NCI-H748 (cell line): Measurements from ENCODE around the gene SNORC.
"Not testable (repeated sequence)": the region's sequence is repeated elsewhere in the genome, so short reads cannot be mapped to it uniquely, and the experiment has no call there.

ENCODE experiments used
- DNase-seq: peaks from one replicate; lab custom pipeline; 2025; ENCODE audit not compliant: unreplicated experiment; lab: John Stamatoyannopoulos, UW

The SNORC gene

DNA sequence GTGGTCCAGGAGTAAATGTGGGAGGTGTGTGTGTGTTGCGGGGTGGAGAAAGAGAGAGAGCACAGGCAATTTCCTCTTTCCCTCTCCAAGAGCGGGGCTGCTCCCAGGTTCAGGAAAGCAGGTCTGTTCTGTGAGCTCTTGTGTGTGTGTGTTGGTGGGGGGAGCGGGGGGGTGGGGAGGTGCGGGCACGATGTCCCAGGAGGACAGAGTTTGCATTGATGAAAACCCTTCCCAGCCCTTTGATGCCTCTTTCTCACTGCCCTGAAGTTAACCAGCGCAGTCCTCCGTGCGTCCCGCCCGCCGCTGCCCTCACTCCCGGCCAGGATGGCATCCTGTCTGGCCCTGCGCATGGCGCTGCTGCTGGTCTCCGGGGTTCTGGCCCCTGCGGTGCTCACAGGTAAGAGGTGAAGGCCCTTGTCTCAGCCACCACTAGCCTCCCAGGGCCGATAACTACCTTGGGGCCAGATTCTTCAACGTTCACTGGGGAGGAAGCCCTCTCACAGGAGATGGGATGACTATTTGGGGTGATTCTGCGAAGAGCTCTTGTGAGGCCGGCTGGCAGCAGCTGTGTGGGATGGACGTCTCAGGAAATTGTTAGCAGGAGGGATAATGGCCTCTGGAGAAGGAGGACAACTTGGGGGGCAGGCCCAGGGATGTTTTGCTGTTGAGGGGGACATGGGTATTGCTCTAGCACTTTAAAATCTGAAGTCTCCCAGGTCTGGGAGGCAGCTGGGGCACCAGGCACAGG lies at the start of gene SNORC:
TSS of gene SNORC (plus strand) at position 247 of the 748 bp plus-strand sequence. CDS start at position 325, 78 bp downstream.
- no peak for DNase-seq

DNA sequence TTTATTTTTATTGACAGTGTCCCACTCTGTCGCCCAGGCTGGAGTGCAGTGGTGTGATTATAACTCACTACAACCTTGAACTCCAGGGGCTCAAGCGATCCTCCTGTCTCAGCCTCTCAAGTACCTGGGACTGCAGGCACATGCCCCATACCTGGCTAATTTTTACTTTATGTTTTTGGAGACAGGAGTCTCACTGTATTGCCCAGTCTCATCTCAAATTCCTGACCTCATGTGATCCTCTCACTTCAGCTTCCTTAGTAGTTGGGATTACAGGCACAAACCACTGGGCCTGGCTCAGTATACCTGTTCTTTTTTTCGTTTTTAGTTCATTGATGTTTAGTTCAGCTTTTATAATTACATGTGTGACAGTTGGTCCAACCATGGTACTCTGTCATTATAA lies 40.1 kb upstream of the SNORC start:
- no peak for DNase-seq

DNA sequence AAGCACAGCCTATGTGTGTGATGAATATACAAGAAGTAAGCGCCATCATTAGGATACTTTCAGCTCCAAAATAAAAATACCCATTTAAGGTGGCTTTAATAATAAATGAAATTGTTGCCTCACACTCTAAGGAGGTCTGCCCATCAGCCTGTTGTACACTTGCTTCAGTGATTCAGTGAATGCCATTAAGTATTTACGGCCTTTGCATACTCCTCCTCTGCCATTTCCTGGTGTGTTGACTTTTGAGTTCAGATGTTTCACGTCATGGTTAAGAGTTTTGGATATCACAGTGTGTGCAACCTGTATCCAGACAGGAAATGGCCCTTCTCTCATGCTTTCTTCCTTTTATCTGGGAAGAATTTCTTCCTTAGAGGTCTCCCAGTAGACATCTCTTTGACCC lies 38.6 kb upstream of the SNORC start:
- no peak for DNase-seq

DNA sequence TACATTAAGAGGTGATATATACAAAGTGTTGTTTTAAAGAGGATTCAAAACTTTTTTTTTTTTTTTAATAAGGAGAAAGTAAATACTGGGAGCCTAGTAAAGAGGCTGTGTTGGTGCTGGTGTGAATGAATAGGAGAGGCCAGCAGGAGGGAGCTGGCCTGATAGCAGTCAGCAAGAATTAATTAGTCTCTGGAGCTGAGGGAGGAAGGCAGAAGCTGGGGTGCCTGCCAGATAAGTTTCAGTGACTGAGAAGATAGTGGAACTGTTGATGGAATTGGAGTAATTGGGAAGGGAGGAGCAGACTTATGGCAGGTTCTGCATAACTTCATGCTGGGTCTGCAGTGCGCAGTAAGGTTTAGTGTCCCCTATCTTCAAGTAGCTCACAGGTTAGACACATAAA lies 36.2 kb upstream of the SNORC start:
- no peak for DNase-seq

DNA sequence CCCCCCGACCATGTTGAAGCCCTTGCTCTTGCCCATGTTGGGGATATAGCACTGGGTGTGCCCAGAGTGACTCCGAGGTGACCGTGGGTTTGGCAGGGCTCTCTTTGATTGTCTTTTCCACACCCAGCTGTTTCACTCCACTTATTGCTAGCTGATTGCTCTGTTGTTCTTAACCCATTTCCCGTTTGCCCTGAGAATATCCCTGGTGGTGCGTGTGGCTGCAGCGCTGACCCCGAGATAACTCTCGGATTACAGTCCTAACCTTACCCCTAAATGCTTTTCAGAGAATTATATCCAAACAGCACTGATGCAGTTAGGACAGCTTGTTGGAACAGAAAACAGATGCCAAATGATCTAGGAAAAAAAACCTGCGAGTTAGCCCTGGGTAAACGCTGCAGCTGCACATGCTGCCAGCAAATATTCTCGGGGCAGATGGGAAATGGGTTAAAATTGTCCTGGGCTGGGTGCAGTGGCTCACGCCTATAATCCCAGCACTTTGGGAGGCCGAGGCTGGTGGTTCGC lies 34.3 kb upstream of the SNORC start:
- no peak for DNase-seq

DNA sequence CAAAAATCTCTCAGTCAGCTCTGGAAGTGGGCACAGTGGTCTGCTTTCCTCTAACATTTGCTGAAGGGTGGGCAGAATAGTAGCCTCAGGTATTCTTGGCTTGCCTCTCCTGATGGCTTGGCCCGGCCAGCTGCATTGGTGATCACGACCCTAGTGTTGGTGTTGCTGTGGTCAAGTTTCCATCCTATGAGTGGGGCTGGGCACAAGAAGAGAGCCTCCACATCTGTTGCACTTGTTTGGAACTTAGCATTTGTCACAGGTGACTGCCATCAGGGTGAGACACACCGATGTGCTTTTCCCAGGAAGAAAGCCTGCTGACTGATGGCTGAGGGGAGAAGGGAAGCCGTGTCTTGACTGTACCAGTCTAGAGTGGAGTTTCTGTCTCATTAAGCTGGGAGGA lies 33.1 kb upstream of the SNORC start:
- DNase-seq, result no peak

DNA sequence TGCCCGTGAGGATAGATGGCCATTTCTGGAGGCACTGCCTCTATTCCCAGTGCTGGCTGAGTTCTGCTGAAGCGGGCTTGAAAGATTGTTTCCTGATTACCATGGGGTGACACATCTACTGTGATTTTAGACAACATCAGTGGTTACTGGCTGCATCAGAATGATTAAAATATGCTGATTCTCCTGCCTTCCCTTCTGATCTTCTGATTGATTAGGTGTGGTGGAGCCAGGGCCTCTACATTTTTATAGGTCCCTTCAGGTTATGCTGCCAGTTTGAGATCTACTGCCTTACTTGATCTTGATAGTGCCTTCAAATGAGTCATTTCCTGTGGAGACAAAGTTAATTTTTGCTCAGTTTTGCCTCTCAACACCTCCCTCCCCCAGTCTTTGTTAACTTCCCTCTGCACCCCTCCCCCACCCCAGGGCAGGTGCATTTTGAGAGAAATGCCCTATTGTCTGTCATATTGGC lies 31.6 kb upstream of the SNORC start:
- DNase-seq, result no peak

DNA sequence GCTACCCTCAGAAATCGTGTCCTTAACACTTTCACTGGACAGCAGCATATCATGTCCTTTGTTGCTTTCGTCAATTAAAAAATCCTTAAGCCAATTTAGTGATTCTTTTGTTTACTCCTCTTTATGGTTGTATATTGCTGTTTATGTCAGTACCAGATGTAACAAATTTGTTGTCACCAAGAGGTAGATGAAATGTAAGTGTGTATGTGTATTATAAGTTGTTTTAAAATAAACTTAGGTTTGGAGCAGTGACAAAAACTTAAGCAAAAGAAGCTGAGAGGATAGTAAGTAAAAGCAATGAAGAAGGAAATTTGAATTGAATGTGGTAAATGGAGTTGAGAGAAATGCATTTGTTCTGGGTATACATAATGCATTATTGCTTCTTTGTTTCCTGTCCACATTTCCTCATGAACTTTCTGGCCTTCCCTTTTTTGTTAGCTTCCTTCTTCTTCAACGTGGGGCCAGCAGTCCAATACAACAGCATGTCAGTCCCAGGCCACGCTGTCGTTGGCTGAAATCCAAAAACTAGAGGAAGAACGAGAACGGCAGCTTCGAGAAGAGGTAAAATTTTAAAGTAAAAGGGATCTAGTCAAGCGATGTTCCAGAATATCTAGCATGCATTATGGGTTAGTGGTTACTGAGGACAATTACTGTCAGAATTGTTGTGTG lies 30.5 kb upstream of the SNORC start:
- DNase-seq, result no peak

DNA sequence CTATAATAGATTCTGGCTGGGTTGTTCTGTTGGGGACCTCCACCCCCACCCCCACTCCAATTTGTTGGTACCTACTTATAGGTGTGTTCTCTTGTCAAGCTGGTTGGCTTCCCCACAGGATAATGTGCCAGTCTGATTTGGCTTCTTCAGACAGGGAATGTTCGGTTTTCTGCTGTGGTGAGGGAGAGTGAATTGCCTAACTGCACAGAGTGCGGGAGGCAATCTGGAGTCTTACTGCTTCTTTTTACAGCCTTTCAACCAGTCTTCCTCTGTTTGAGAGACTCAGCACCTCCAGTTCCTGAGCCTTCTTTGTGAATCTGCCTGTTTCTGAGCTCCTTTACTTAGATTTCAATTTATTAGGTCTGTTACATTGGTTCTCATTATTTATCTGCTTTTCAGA lies 27.4 kb upstream of the SNORC start:
- DNase-seq, result no peak

DNA sequence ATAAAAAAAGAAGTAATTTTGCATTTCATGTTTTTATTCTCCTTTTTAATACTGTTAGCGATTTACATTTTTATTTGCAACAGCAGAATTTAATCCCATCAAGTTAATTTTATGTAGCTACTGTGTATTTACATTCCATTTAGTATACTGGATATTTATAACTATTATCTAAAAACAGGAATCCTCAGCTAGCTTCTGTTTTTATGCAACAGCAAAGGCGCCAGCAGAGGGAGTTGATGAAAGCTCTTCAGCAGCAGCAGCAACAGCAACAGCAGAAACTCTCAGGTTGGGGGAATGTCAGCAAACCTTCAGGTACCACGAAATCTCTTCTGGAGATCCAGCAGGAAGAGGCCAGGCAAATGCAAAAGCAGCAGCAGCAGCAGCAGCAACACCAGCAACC lies 26.2 kb upstream of the SNORC start:
- no peak for DNase-seq

DNA sequence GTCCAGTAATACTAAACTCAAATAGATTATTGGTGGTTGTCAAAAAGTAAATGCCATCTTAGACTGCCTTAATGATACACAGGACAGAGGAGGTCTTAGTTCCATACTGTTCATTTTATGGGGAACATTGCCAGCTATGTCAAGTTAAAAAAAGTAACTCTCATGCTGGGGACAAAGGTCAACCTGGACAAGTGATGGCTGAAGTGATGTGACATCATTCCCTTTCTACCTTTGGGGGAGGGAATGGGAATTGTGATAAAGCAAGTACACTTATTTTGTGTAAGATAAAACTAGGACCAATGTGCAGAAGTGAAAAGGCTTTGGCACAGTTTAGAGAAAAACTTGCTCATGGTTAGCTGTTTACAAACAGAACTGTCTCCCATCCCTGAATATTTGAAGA lies 24.0 kb upstream of the SNORC start:
- DNase-seq, result no peak

DNA sequence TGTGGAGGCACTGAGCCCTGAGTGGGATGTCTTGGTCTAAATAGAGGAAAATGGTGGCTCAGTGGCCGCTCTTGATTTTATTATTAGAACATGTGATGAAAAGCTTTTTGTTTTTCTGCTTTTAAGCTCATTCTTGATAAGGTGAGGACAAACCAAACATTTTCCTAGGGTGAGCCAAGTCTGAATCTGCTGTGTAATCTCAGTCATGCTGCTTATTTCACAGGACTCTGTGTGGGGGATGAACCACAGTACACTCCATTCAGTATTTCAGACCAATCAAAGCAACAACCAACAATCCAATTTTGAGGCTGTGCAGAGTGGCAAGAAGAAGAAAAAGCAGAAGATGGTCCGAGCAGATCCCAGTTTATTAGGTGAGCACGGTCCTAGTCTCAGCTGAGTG lies 20.0 kb upstream of the SNORC start:
- no peak for DNase-seq

DNA sequence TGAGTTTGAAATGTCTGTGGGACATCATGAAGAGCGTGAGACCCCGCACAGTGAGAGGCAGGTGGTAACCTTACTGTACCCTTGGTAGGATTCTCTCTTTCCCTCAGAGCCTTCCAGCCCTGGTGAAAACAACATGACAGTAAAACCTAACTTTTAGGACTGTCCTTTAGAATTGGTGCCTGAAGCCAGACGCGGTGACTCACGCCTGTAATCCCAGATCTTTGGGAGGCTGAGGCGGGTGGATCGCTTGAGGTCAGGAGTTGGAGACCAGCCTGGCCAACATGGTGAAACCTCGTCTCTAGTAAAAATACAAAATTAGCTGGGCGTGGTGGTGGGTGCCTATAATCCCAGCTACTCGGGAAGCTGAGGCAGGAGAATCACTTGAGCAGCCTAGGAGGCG lies 18.0 kb upstream of the SNORC start:
- DNase-seq, result not testable (repeated sequence)

DNA sequence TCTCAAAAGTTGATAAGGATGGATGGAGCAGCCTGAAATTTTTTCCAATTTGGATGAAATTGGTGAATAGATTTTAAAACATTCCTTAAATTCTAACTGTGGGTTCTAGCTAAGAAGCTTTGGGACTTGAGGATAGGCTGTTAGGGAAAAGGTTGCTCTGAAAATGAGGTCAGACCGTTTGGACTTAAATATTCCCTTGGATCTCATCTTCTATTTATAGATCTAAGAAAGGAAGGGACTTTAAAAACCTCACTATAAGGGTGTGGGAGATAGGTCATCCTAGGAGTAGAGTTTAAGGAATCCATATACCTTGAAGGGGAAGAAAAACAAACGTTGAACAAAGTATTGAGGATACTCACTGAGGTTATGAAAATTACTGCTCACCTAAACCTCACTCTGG lies 17.4 kb upstream of the SNORC start:
- no peak for DNase-seq

DNA sequence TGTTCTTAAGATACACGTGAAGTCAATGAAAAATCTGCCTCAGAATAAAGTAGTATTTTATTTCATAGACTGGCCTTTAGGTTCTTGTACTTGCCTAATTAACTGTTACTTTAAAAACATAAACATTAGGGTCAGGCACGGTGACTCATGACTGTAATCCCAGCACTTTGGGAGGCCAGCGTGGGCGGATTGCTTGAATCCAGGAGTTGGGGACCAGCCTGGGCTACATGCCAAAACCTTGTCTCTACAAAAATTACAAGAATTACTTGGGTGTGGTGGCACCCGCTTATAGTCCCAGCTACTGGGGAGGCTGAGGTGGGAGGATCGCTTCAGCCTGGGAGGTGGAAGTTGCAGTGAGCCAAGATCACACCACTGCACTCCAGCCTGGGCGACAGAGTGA lies 16.0 kb upstream of the SNORC start:
- no peak for DNase-seq

DNA sequence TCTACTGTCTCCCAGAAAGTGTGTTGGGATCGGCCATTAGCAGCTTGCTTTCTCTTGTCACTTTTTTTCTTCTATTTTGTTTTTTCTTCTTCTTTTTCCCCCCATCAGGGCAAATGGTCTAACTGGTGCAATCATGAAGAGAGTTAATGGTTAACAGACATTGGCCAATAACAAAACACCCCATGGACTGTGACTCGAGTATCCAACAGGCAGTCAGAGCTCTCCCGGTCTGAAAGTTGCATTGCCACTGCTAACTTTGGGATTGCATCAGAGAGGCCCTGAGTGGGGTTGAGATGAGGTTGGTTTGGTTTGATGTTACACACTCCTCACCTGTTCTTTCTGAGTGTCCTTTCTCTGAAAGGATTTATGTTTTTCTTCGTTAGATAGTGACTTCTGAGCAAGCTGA lies 12.9 kb upstream of the SNORC start:
- no peak for DNase-seq

DNA sequence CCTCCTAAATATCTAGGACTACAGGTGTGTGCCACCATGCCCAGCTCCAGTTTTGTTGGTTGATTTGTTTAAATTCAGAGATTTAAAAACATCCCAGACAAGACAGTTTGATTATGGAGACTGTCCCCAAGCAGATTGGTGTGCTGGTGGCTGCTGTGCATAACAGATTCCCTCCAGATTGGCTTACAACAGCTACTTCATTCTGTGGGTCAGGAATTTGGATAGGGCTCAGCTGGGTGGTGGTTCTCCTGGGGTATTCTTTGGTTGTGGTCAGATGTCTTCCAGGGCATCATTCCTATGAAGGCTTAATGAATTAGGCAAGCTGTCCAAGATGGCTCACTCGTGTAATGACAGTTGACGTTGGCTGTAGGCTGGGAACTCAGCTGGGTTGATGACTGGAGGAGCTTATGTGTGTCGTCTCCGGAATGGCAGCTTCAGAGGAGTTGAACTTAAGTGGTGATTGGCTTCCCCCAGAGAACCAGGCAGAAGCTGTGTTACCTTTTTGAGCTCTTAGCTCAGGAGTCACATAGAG lies 10.6 kb upstream of the SNORC start:
- no peak for DNase-seq

DNA sequence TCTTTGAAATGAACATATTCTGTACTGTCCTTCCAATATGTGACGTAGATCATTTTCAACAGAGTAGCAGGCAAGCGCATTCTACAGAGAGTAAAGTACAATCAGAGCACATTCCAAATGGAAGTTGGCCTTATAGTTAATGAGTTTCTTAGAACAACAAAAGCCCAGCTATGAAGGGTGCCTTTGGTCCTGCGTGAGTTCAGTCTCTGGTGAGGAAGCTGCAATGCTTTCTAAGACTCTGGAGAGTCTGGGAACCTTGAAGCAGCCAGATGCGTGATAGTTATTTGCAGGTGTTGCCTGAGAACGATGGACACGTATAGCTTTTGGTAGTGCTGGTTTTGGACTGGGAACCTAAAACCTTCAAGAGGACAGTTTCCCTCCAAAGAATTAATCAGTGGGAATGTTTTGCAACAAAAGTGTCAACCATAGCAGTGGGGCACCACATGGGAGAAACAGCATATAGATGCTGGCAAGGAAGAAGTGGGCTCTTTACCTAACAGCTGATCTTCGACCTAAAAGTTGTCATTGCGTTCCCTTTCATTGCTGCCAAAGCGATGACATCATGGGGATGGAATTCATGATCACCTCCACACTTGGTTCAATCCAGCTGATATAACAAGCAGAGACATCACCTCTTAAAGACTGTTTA lies 9.3 kb upstream of the SNORC start:
- DNase-seq, result no peak

DNA sequence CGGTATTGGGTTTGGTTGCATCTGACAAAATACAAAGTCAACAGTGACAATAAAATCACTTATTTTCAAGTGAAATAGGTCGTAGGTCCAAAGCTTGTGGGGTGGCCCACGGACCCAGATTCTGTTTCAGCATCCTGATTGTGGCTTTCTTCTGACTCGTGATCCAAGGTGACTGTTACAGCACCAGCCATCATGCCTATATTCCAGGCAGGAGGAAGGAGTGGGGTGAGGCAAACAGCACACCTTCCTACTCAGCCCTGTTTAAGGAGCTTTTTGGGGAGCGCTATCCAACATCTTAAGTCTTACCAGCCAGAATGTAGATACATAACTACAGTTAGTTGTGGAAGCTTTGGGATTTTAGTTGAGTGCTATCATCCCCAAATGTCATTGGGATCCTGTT lies 8.7 kb upstream of the SNORC start:
- no peak for DNase-seq

DNA sequence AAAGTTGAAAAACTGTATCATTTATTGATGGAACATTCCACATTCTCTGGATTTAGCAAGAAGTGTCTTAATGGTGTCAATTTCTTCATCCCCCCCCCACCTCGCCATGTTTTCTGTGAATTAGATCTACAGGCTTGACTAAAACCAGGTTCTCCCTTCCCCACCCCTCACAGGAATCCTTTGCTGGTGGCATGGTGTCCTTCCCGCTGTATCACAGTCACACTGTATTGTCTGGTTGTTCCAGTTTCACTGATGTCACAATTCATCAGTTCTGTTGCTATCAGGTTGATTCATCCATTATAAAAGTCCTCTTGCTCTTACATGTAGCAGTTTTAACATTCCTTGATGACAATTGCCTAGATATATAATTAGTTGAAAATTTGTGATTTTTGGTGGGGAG lies 6.1 kb upstream of the SNORC start:
- no peak for DNase-seq

DNA sequence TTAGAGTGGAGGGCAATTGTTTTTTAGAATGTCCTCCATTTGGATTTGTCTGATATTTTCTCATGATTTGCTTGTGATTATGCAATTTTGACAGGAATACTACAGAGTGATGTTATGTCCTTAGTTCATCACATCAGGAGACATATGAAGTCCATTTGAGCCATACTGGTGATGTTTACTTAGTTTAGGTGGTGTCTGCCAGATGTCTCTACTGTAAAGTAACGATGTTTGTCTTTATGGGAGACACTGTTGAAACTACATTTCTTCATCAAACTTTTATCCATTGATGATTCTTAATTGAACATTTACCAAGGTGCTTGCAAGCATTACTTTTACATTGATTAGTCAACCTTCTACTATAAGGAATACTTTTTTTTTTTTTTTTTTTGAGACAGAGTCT lies 4.9 kb upstream of the SNORC start:
- DNase-seq, result no peak

DNA sequence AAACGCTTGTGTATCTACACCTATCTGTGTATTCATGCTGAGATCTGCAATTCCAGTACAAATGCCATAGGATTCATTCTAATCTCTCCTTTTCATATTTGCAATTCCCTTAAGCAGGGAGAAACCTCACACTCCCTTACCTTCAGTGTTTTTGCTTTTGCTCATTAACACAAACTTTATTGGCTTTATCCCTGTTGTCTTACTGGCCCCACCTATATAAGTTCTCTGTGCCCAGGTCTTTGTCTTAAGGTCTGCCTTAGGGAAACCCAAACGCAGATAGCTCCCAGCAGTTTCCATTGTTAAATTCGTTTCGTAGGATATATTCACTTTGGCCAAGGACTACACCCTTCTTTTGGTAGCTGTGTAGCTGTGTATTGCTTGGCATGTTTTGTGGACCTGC lies 4.0 kb upstream of the SNORC start:
- no peak for DNase-seq
